ENCODE measurements around the gene SLC37A1. TPM values are rescaled to one million over a fixed set of nuclear protein-coding genes. Genes with fewer than 3 reads are reported as not detected.

Gene SLC37A1
- total and polyA plus RNA-seq, 4 donors, result 2.0 to 7.2 (median 4.3) TPM

- H3K4me3 ChIP-seq (ENCODE audit: low read depth in 1 of 3, low read length in 3 of 3), result no peak overlapping the region
- no peak for DNase-seq (ENCODE audit: low spot score)
- WGBS, result 83% methylated on average over 3 of the region's 3 CpGs
- TF ChIP-seq YY1 (IDR thresholded peaks at IDR 0.05) (no peak), JUND (IDR thresholded peaks at IDR 0.05) (no peak), GABPA (IDR thresholded peaks at IDR 0.05 in 1 of 2, conservative IDR thresholded peaks at IDR 0.05 in 1 of 2) (no peak), MAX (IDR thresholded peaks at IDR 0.05) (no peak), RXRA (IDR thresholded peaks at IDR 0.05) (no peak), REST (IDR thresholded peaks at IDR 0.05) (no peak), HNF4G (IDR thresholded peaks at IDR 0.05) (no peak), CTCF (IDR thresholded peaks at IDR 0.05; ENCODE audit: low read depth, low read length, missing input control) (no peak), FOXA1 (IDR thresholded peaks at IDR 0.05) (no peak), ZBTB33 (IDR thresholded peaks at IDR 0.05) (no peak), SP1 (IDR thresholded peaks at IDR 0.05) (no peak)
- H3K27ac ChIP-seq (ENCODE audit: low read depth in 1 of 2, low read length in 2 of 2), result no peak overlapping the region
- H3K9me3 ChIP-seq (ENCODE audit: control insufficient read depth in 4 of 4, low read length in 3 of 4), result no peaks in the 10 kb centered on the region
- no peaks in the 10 kb centered on the region for H3K27me3 ChIP-seq (ENCODE audit: control insufficient read depth in 4 of 4, insufficient read depth in 4 of 4, low read length in 3 of 4)
- no peak overlapping the region for H3K9ac ChIP-seq (ENCODE audit: low read depth in 1 of 2, low read length in 2 of 2)
- peaks cover 0 to 12% (median 3%) of the 10 kb centered on the region in 4 donors for H3K4me1 ChIP-seq (ENCODE audit: control insufficient read depth in 4 of 4, insufficient read depth in 4 of 4, low read length in 3 of 4)
- no peaks in the 10 kb centered on the region for H3K36me3 ChIP-seq (ENCODE audit: control insufficient read depth in 4 of 4, insufficient read depth in 3 of 4, low read depth in 1 of 4, low read length in 3 of 4)
These were observed 105.1 kb downstream of the SLC37A1 start for GRCh38 chr21:42618707-42619102.

GRCh38 chr21:42619166-42619565, 105.5 kb downstream of the SLC37A1 start:
- Histone ChIP-seq H3K27me3 (ENCODE audit: control insufficient read depth in 4 of 4, insufficient read depth in 4 of 4, low read length in 3 of 4) (no peaks in the 10 kb centered on the region), H3K9me3 (ENCODE audit: control insufficient read depth in 4 of 4, low read length in 3 of 4) (no peaks in the 10 kb centered on the region), H3K4me1 (ENCODE audit: control insufficient read depth in 4 of 4, insufficient read depth in 4 of 4, low read length in 3 of 4) (peaks cover 3 to 17% (median 4%) of the 10 kb centered on the region in 4 donors), H3K27ac (ENCODE audit: low read depth in 1 of 2, low read length in 2 of 2) (no peak overlapping the region), H3K9ac (ENCODE audit: low read depth in 1 of 2, low read length in 2 of 2) (no peak overlapping the region), H3K4me3 (ENCODE audit: low read depth in 1 of 3, low read length in 3 of 3) (no peak overlapping the region), H3K36me3 (ENCODE audit: control insufficient read depth in 4 of 4, insufficient read depth in 3 of 4, low read depth in 1 of 4, low read length in 3 of 4) (no peaks in the 10 kb centered on the region)
- DNase-seq (ENCODE audit: low spot score), result no peak
- whole genome bisulfite sequencing, result 79% methylated on average over 7 of the region's 7 CpGs
- TF ChIP-seq CTCF (IDR thresholded peaks at IDR 0.05; ENCODE audit: low read depth, low read length, missing input control) (no peak), JUND (IDR thresholded peaks at IDR 0.05) (no peak), YY1 (IDR thresholded peaks at IDR 0.05) (no peak), RXRA (IDR thresholded peaks at IDR 0.05) (no peak), HNF4G (IDR thresholded peaks at IDR 0.05) (no peak), FOXA1 (IDR thresholded peaks at IDR 0.05) (no peak), SP1 (IDR thresholded peaks at IDR 0.05) (no peak), ZBTB33 (IDR thresholded peaks at IDR 0.05) (no peak), MAX (IDR thresholded peaks at IDR 0.05) (no peak), HNF4A (conservative IDR thresholded peaks at IDR 0.05) (no peak), FOXA2 (IDR thresholded peaks at IDR 0.05) (no peak), EGR1 (IDR thresholded peaks at IDR 0.05; ENCODE audit: low read depth in 2 of 2) (no peak), ATF3 (IDR thresholded peaks at IDR 0.05) (no peak)

Data from liver (tissue), 9 donors.